Parathyroid adenoma (tissue), 2 donors: ENCODE data around the gene RGS10.
"Not testable (repeated sequence)": the region's sequence is repeated elsewhere in the genome, so short reads cannot be mapped to it uniquely, and the experiment has no call there.

Experiments used
- H2AFZ ChIP-seq: fragments of 300-600 bp; sonication (generic); one replicate; pipeline ENCODE4 v1.7.0; 2017; ENCODE audit warnings: antibody characterized with exemption, mild to moderate bottlenecking
- H3K27ac ChIP-seq: fragments of 300-600 bp; sonication (generic); one replicate; pipeline ENCODE4 v1.7.0; 2017
- H3K27me3 ChIP-seq: fragments of 300-600 bp; sonication (generic); one replicate; pipeline ENCODE4 v1.7.0; 2017; ENCODE audit warnings: low read length; ENCODE audit not compliant: control insufficient read depth, insufficient read depth
- H3K36me3 ChIP-seq: fragments of 300-600 bp; sonication (generic); one replicate; pipeline ENCODE4 v1.7.0; 2017; ENCODE audit warnings: low read length; ENCODE audit not compliant: control insufficient read depth, insufficient read depth
- H3K4me1 ChIP-seq: fragments of 300-600 bp; sonication (generic); one replicate; pipeline ENCODE4 v1.7.0; 2017; ENCODE audit warnings: control low read depth
- H3K4me2 ChIP-seq: fragments of 300-600 bp; sonication (generic); one replicate; pipeline ENCODE4 v1.7.0; 2017; ENCODE audit warnings: low read length
- H3K4me3 ChIP-seq: fragments of 300-600 bp; sonication (generic); one replicate; pipeline ENCODE4 v1.7.0; 2017; ENCODE audit warnings: low read depth, low read length
- H3K79me2 ChIP-seq: fragments of 300-600 bp; sonication (generic); one replicate; pipeline ENCODE4 v1.7.0; 2017; ENCODE audit warnings: control low read depth
- H3K9ac ChIP-seq: fragments of 300-600 bp; sonication (generic); one replicate; pipeline ENCODE4 v1.7.0; 2017; ENCODE audit warnings: mild to moderate bottlenecking
- H3K9me3 ChIP-seq: fragments of 300-600 bp; sonication (generic); one replicate; pipeline ENCODE4 v1.7.0; 2017; ENCODE audit warnings: low read length; ENCODE audit not compliant: control insufficient read depth
- TF ChIP-seq, protein P1 (sequence below): fragments of 300-600 bp; sonication (generic); IDR thresholded peaks from one replicate; pipeline ENCODE4 v1.7.0; 2017; ENCODE audit warnings: antibody characterized with exemption, mild to moderate bottlenecking
- donor health status: primary hyperparathyroidism.

RGS10 gene

DNA sequence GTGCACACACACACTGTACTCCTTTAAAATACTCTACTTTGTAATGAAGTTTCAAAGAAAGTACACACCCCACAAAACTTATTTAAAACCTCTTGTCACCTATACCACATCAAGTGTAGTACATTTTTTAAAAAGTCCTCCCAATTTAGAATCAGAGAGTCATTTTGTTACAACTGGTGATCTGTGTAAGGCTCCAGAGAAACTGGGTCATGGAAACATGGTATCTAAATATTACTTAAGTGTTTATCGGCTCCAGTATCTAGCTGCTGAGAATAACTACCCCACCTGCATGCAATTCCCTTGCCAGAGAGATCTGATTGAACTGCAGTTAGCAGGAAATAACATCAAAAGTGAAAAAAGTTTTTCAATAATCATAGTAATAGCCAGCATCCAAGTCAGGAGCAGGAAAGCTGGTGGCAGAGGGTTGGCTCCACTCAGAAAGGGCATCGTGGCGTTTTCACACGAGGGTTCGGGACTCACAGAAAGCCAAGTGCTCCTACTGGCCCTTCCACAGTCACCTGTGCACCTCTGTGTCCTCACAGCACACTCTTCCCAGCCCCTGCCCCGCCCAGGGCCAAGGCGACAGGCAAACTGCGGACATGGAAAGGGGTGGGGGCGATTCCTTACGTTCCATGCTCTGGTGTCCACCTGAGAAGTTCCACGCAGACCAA lies 6.5 kb downstream of the RGS10 start:
- Histone ChIP-seq H3K79me2 (no peaks in the 10 kb centered on the region), H3K9ac (no peak overlapping the region), H3K27ac (no peak overlapping the region), H3K27me3 (no peaks in the 10 kb centered on the region), H3K4me1 (no peaks in the 10 kb centered on the region), H2AFZ (no peak overlapping the region), H3K4me3 (no peak overlapping the region), H3K4me2 (no peak overlapping the region), H3K36me3 (no peaks in the 10 kb centered on the region), H3K9me3 (no peaks in the 10 kb centered on the region)
- TF ChIP-seq, protein P1, sequence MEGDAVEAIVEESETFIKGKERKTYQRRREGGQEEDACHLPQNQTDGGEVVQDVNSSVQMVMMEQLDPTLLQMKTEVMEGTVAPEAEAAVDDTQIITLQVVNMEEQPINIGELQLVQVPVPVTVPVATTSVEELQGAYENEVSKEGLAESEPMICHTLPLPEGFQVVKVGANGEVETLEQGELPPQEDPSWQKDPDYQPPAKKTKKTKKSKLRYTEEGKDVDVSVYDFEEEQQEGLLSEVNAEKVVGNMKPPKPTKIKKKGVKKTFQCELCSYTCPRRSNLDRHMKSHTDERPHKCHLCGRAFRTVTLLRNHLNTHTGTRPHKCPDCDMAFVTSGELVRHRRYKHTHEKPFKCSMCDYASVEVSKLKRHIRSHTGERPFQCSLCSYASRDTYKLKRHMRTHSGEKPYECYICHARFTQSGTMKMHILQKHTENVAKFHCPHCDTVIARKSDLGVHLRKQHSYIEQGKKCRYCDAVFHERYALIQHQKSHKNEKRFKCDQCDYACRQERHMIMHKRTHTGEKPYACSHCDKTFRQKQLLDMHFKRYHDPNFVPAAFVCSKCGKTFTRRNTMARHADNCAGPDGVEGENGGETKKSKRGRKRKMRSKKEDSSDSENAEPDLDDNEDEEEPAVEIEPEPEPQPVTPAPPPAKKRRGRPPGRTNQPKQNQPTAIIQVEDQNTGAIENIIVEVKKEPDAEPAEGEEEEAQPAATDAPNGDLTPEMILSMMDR: no peak

DNA sequence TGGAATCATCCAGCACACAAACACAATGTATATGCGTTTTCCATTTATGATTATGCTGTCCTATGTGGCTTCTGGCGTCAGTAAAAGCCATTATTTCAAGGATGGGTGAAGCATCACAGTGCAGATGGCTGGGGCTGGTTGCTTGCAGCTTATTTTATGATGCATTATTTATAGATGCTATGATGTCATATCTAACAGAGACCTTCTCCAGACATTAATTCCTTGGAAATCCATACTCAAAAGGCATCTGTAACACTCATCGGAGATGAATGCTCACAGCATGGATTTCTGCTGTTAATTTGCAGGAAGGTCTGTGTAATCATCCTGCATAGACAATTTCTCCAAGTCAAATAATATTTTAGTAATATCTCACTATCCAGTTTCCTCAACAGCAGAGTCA lies 7.2 kb downstream of the RGS10 start:
- TF ChIP-seq, protein P1: no peak
- Histone ChIP-seq H3K4me2 (no peak overlapping the region), H3K9me3 (no peaks in the 10 kb centered on the region), H3K27me3 (no peaks in the 10 kb centered on the region), H3K4me1 (no peaks in the 10 kb centered on the region), H2AFZ (no peak overlapping the region), H3K79me2 (no peaks in the 10 kb centered on the region), H3K4me3 (no peak overlapping the region), H3K27ac (no peak overlapping the region), H3K36me3 (no peaks in the 10 kb centered on the region), H3K9ac (no peak overlapping the region)

DNA sequence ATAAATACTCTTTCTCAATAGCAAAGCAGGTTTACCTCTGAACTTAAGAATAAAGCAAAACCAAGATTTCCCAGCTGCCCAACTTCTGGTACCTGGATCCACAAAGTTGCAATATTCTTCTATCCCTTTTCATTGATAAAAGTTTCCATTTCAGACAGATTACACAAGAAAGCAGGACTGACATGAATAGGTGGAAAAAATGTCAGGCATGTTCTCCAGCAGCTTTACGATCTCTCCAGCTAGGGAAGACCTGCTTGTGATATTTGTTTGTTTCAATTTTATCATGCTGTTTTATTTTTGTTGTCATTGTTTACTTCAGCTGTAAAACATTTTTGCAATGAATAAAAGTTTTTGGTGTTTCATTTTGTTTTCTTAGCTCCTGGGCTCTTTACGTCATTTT lies 9.0 kb downstream of the RGS10 start:
- Histone ChIP-seq H3K27me3 (no peaks in the 10 kb centered on the region), H3K79me2 (no peaks in the 10 kb centered on the region), H3K4me3 (no peak overlapping the region), H3K36me3 (no peaks in the 10 kb centered on the region), H3K9ac (no peak overlapping the region), H3K9me3 (no peaks in the 10 kb centered on the region), H3K4me2 (no peak overlapping the region), H3K27ac (no peak overlapping the region), H2AFZ (no peak overlapping the region), H3K4me1 (no peaks in the 10 kb centered on the region)
- TF ChIP-seq, protein P1: no peak

DNA sequence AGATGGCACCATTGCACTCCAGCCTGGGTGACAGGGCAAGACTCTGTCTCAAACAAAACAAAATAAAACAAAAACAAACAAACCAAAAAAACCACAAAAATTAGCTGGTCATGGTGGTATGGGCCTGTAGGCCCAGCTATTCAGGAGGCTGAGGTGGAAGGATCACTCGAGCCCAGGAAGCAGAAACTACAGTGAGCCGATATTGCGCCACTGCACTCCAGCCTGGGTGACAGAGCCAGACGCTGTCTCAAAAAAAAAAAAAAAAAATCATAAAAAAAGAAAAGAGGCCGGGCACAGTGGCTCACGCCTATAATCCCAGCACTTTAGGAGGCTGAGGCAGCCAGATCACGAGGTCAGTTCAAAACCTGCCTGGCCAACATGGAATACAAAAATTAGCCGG lies 9.7 kb downstream of the RGS10 start:
- H3K9me3 ChIP-seq, H3K9ac ChIP-seq, H3K4me1 ChIP-seq, H3K79me2 ChIP-seq, H3K4me2 ChIP-seq, H3K36me3 ChIP-seq, H3K4me3 ChIP-seq, H2AFZ ChIP-seq, H3K27ac ChIP-seq, H3K27me3 ChIP-seq: not testable (repeated sequence)

DNA sequence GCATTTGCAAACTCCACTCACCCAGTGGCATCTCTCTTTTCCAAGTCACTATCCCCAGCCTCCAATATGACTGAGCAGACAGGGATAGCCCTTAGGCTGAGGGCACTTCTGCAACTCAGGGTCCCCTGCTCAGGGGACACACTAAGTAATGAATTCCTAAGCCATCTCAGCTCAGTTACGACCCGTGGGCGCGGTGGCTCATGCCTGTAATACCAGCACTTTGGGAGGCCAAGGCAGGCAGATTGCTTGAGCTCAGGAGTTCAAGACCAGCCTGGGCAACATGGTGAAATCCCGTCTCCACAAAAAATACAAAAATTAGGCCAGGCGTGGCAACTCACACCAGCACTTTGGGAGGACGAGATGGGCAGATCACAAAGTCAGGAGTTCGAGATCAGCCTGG lies 10.3 kb downstream of the RGS10 start:
- H3K27me3 ChIP-seq, H3K4me1 ChIP-seq: not testable (repeated sequence)

DNA sequence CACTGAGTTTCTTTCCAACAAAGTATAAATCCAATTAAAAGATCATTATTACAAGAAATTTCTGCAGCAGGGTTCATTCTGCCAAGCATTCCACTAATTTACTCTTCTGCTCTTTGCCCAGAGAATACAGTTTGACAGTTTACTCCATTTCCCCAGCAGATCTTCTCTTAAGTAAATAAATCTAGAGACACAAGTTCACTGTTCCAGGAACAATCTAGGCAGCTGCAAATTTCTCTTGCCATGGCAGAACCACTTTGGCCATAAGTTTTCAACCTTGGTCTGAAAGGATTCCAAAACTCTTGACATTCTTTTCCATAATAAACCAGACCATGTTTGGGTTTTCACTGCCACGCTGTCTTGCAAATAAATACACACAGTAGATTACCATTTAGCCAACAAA lies 11.5 kb downstream of the RGS10 start:
- H3K36me3 ChIP-seq: no peaks in the 10 kb centered on the region
- H3K4me3 ChIP-seq: no peak overlapping the region
- no peaks in the 10 kb centered on the region for H3K9me3 ChIP-seq
- no peaks in the 10 kb centered on the region for H3K27me3 ChIP-seq
- H3K27ac ChIP-seq: no peak overlapping the region
- H3K79me2 ChIP-seq: no peaks in the 10 kb centered on the region
- H2AFZ ChIP-seq: no peak overlapping the region
- TF ChIP-seq, protein P1: no peak
- H3K4me2 ChIP-seq: no peak overlapping the region
- no peaks in the 10 kb centered on the region for H3K4me1 ChIP-seq
- no peak overlapping the region for H3K9ac ChIP-seq

More for the DNA sequence above, 10.3 kb downstream of the RGS10 start:
- not testable (repeated sequence) for H3K79me2 ChIP-seq, H3K9ac ChIP-seq, H3K36me3 ChIP-seq, H2AFZ ChIP-seq, H3K4me3 ChIP-seq, H3K27ac ChIP-seq, H3K9me3 ChIP-seq, H3K4me2 ChIP-seq

DNA sequence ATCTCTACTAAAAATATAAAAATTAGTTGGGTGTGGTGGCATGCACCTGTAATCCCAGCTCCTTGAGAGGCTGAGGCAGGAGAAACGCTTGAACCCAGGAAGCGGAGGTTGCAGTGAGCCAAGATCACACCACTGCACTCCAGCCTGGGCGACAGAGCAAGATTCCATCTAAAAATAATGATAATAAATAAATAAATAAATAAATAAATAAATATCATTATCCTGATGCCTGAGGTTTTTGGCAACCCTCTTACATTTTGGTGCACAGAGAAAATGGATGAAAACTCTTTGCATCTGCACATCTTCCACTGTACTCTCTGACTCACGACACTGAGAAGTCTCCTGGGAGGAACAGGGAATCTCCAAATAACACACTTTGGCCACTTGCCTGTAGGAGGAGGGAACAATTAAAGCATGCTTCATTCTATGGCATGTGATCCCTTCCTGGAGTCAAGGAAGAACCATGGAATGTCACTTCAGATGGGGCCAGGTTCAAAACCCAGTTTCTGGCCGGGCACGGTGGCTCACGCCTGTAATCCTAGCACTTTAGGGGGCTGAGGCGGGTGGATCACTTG lies 13.8 kb downstream of the RGS10 start:
- H3K9ac ChIP-seq, H3K27me3 ChIP-seq, H3K36me3 ChIP-seq, H3K9me3 ChIP-seq, H3K27ac ChIP-seq, H3K4me2 ChIP-seq, H3K79me2 ChIP-seq, H3K4me3 ChIP-seq, H2AFZ ChIP-seq, H3K4me1 ChIP-seq: not testable (repeated sequence)
